Mesothelial cell of epicardium (in vitro differentiated cells): Measurements from ENCODE around the gene PTOV1. TPM values are rescaled to one million over a fixed set of nuclear protein-coding genes. Genes with fewer than 3 reads are reported as not detected.

ENCODE experiments used
- DNase-seq, 2 experiments: peaks; one replicate each; pipeline ENCODE4 v3.0.0; 2021; ENCODE audit warnings: low spot score in 2 of 2; ENCODE audit not compliant: unreplicated experiment in 2 of 2
- H3K27ac Mint-ChIP-seq: 2 replicates; pipeline ENCODE4 v1.8.0; 2021; ENCODE audit warnings: mixed read lengths
- H3K27me3 Mint-ChIP-seq: 2 replicates; pipeline ENCODE4 v1.8.0; 2021; ENCODE audit warnings: low read depth, mixed read lengths
- H3K36me3 Mint-ChIP-seq: 2 replicates; pipeline ENCODE4 v1.8.0; 2021; ENCODE audit warnings: mixed read lengths
- H3K4me1 Mint-ChIP-seq: 2 replicates; pipeline ENCODE4 v1.8.0; 2021; ENCODE audit warnings: mixed read lengths
- H3K4me3 Mint-ChIP-seq: 2 replicates; pipeline ENCODE4 v1.8.0; 2021; ENCODE audit warnings: mild to moderate bottlenecking, moderate library complexity, mixed read lengths
- H3K9me3 Mint-ChIP-seq: 2 replicates; pipeline ENCODE4 v1.8.0; 2021; ENCODE audit warnings: mixed read lengths
- total RNA-seq: library from RNA; stranded (reverse); gene quantifications from 3 replicates; pipeline ENCODE4 v1.2.1, GENCODE V29; 2021
- TF ChIP-seq, protein P1 (sequence below): fragments of 200-600 bp; sonication (generic); IDR thresholded peaks from one replicate; pipeline ENCODE4 v1.5.0; 2021; ENCODE audit warnings: antibody characterized with exemption; ENCODE audit not compliant: unreplicated experiment

Gene PTOV1
- total RNA-seq, 1 donor from 2014 or later, result 431 TPM

DNA sequence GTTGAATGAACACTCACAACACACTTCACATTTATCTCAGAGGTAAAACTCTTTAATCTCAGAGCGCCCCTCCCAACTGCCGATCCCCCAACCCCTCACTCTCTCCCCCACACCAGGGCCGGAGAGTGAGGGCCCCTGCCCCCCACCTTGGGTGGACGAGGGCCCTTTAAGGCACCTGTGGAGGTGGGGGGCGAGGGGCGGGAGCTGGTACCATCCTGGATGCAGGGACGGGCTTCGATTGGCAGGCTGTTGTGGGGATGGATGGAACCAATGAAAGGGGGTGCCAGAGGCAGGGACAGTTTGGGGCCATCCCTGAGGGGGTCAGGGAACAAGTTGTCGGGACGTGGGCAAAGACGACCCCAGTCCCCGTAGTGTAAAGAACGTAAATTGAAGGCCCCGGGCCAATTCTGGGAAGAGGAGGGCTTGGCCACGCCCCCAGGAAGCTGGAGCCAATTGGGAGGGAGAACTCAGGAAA lies 18.1 kb downstream of the PTOV1 start:
- Mint-ChIP-seq H3K27me3 (no peaks in the 10 kb centered on the region), H3K4me3 (no peak overlapping the region), H3K27ac (no peak overlapping the region), H3K9me3 (no peaks in the 10 kb centered on the region), H3K4me1 (peaks cover 39% of the 10 kb centered on the region), H3K36me3 (peaks cover 8% of the 10 kb centered on the region)
- TF ChIP-seq, protein P1, sequence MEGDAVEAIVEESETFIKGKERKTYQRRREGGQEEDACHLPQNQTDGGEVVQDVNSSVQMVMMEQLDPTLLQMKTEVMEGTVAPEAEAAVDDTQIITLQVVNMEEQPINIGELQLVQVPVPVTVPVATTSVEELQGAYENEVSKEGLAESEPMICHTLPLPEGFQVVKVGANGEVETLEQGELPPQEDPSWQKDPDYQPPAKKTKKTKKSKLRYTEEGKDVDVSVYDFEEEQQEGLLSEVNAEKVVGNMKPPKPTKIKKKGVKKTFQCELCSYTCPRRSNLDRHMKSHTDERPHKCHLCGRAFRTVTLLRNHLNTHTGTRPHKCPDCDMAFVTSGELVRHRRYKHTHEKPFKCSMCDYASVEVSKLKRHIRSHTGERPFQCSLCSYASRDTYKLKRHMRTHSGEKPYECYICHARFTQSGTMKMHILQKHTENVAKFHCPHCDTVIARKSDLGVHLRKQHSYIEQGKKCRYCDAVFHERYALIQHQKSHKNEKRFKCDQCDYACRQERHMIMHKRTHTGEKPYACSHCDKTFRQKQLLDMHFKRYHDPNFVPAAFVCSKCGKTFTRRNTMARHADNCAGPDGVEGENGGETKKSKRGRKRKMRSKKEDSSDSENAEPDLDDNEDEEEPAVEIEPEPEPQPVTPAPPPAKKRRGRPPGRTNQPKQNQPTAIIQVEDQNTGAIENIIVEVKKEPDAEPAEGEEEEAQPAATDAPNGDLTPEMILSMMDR, result no peak
- DNase-seq, result no peak

DNA sequence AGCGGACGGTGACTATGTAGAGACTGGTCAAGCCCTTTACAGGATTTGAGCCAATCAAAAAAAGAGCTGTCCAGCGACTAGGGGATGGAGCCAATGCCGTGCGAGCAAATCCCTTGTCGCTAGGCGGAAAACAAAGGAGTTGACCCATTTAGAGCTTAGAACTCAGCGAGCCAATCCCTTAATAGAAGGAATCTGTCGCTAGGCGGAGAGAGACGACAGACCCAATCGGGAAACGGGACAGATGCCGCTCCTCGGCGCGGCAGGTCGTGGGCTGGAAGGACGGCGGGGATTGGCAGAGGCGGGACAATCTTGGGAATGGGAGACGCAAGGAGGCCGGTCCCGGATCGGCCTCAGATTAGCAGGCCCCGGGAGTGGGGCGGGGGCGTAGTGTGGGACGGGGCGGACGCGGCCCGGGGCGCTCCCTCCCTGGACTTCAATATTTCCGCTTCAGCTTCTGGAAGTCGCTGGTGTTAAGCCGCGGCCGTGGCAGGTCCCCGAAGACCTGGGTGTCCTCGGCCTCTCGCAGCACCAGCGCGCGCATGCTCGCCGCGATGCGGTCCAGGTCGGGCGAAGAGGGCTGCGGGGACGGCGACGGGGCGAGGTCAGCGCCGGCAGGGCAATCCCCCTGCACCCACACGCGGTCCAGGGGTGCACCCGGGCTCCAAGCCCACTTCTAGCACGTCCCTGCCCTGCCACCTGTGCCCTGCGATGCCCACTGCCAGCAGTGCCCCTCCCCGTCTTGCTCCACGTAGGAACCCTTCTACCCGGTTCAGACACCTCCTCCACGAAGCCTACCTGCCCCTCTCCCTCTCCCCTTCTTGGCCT lies 18.7 kb downstream of the PTOV1 start:
- H3K4me3 Mint-ChIP-seq, result no peak overlapping the region
- H3K36me3 Mint-ChIP-seq, result peaks cover 8% of the 10 kb centered on the region
- peak overlapping the region; percentile 92 for H3K27ac Mint-ChIP-seq
- TF ChIP-seq, protein P1, result no peak
- H3K27me3 Mint-ChIP-seq, result no peaks in the 10 kb centered on the region
- peaks cover 39% of the 10 kb centered on the region for H3K4me1 Mint-ChIP-seq
- DNase-seq, result peak; percentile 86 to 98
- no peaks in the 10 kb centered on the region for H3K9me3 Mint-ChIP-seq

DNA sequence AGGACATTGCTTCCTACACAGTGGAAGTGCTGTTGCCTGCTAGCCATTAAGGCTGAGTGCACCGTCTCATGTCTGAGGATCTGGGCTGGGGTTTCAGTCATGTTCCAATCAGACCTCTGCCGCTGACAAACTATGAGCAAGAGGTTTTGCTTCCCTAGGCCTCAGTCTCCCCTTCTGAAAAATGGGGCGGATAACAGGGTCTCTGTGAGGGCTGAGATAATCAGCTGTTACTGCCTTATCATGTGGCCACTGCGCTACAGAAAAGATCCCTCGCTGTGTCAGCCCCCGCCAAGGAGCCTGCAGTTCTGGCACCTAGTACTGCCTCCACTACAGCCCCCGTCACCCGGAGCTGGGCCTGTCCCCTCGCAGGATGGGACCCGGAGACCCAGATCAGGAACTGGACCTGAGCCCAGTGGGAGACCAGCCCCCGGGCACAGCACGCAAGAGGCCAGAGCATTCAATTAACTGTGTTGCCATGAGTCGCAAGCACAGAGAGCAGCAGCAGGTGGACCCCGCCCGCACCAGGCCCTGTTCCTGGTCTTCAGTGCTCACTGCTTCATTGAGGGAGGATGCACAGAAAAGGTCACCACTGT lies 19.4 kb downstream of the PTOV1 start:
- H3K9me3 Mint-ChIP-seq, result no peaks in the 10 kb centered on the region
- H3K27ac Mint-ChIP-seq, result peak overlapping the region; percentile 92
- peaks cover 3% of the 10 kb centered on the region for H3K36me3 Mint-ChIP-seq
- H3K4me3 Mint-ChIP-seq, result no peak overlapping the region
- DNase-seq, result no peak
- H3K4me1 Mint-ChIP-seq, result peaks cover 36% of the 10 kb centered on the region
- no peaks in the 10 kb centered on the region for H3K27me3 Mint-ChIP-seq
- TF ChIP-seq, protein P1, result no peak

DNA sequence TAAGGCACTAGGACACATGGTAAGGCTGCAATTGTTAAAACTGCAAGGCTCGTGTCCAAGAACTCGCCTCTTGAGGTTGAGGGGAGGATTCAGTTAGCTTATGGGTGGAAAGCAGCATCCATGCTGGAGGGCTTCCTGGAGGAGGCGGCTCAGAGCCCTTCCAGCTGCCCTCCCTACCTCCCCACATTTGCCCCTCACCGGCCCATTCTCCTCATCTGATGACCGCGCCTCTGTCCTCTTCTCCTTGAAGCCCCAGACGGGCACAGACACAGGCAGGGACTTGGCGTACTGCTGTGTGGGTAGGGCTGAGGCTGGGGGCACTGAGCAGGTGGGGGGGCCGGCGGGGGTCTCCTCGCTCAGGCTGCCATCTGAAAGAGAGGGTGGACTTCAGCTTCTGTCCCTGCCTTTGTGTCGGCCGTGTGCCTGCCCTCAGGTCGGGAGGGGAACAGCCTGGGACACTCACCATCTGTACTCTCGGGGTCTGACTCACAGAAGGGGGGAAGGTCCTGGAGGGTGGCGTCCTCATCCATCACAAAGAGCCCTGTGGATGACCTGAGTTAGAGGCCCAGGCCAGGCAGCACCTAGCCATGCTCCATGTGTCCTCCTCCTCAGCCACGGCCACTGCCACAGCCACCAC lies 20.5 kb downstream of the PTOV1 start:
- H3K4me3 Mint-ChIP-seq, result peak overlapping the region; percentile 25
- H3K36me3 Mint-ChIP-seq, result peaks cover 3% of the 10 kb centered on the region
- H3K27me3 Mint-ChIP-seq, result no peaks in the 10 kb centered on the region
- peak overlapping the region; percentile 14 for H3K27ac Mint-ChIP-seq
- H3K9me3 Mint-ChIP-seq, result no peaks in the 10 kb centered on the region
- TF ChIP-seq, protein P1, result no peak
- no peak for DNase-seq
- H3K4me1 Mint-ChIP-seq, result peaks cover 29% of the 10 kb centered on the region

DNA sequence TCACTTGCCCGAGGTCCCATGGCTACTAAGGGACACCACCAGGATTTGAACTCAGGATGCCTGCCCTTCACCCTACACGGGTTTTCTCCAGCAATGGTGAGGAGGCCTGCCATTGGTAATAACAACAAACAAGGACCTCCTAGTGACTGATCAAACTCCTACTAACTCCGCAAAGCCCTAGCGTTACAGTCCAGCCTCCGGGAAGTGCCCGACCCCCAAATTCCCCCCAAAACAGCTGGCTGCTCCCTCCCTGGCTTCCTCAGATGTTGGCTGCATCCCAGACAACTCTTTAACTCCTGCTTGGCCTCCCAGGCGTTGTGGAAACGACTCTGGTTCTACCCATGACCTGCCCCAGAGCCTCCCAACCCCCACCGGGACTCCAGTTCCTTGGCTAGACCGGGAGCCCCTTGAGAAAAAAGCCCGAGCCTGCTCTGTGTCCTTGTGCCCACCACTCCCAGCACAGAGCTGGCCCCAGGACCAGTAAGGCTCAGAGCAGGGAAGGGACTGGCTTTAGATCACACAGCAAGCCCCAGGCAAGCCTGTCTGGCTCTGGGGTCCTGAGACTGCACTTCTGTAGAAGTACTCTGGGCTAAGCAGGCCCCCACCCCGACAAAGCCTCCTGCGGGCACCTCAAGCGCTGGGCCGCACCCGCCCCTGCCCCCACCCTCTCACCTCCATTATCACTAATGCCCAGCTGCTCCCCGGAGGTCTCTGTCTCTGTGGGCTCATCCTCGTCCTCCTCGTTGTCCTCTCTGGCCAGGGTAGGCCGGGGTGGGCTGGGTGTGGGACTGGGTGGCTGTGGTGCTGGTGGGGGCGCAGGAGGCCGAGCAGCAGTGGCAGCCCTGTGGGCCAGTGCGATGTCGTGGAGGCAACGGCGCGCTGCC lies 21.5 kb downstream of the PTOV1 start:
- peak overlapping the region; percentile 14 for H3K27ac Mint-ChIP-seq
- H3K36me3 Mint-ChIP-seq, result peaks cover 3% of the 10 kb centered on the region
- no peak for DNase-seq
- peaks cover 23% of the 10 kb centered on the region for H3K4me1 Mint-ChIP-seq
- no peaks in the 10 kb centered on the region for H3K27me3 Mint-ChIP-seq
- TF ChIP-seq, protein P1, result no peak
- H3K9me3 Mint-ChIP-seq, result no peaks in the 10 kb centered on the region
- H3K4me3 Mint-ChIP-seq, result no peak overlapping the region
